Activated gamma-delta T cell (primary cell): ENCODE results near the gene LYSMD1.

Experiments
- DNase-seq: peaks from one replicate; lab custom pipeline; 2025; lab: John Stamatoyannopoulos, UW

The LYSMD1 gene

GRCh38 chr1:151175863-151176262, 10.2 kb upstream of the LYSMD1 start, which contains the start of gene TMOD4:
TSS of gene TMOD4 (minus strand) at chr1:151175981. CDS start at chr1:151174875, 1,106 bp downstream.
- no peak for DNase-seq

GRCh38 chr1:151175041-151175741, 9.5 kb upstream of the LYSMD1 start:
- no peak for DNase-seq

DNA sequence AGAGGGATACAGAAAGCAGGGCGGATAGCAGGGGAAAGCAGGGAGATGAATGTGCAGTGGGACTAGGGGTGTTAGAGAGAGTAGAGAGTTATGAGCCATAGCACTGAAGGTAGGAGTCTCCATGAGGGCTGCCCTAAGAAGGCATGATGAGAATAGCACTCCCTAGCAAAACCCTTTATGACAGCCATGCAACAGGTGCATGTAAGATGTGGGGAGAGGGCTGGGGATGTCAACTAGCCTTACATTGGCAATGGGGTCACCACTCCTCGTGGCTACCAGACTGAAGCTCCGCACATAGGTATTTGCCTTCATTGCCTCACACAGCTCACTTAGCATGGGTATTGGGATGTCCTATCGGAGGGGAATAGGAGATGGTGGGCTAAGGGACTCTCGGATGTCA, 5.5 kb upstream of the LYSMD1 start:
- DNase-seq: no peak

DNA sequence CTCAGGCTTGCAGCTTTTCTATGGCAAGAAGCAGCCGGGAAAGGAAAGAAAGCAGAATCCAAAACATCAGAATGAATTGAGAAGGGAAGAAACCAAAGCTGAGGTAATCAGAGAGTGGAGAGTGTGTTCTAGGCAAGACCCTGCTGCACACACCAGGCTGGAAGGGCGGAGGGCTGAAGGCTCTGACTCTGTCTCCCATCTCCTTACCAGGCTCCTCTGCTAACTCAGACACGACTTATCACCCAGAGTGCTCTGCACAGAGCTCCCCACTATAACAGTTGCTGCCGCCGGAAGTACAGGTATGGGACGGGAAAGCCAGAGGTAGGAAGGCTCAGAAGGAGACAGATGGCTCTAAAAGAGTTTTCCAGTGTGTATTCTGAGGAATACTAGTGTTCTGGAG, 1.4 kb upstream of the LYSMD1 start:
- DNase-seq: no peak

DNA sequence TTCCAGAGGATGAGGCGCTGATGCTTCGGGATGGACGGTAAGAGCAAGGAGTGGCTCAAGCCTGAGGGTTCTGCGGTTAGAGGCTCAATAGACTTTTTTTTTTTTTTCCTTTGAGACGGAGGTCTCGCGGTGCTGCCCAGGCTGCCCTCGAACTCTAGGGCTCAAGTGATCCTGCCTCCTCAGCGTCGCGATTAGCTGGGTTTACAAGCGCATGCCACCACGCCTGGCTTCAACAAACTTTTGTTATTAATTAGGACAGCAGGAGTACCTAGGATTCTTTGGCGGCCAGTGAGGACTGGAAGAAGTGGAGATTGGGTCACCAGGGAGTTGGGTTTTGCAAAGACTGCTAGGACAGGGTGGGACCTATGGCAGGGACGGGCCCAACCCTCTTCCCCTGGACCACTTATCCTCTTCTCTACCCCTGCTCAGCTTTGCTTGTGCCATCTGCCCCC, 829 bp upstream of the LYSMD1 start:
- no peak for DNase-seq

DNA sequence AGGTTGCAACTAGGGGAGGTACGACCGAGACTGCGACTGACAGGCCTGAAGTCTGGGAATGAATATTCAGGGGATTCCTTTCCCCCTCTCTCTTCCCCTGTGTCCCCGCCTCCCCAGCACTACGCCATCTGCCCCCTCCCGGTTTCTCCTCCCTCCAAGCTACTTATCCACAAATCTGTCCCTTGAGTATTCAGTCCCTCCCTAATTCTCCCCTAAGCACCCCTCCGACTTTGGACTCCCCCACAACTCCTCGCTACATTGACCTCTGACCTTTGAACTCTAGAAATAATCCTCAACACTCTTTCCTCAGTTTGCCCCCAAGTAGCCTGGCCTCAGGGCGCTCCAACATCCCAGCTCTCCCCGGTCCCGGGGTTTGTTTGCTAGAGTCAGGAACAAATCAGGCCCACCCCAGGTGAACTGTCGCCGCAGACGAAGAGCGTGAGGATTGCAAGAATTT, 393 bp downstream of the LYSMD1 start:
- no peak for DNase-seq

GRCh38 chr1:151164732-151165280, 896 bp downstream of the LYSMD1 start:
- no peak for DNase-seq

GRCh38 chr1:151159373-151159772, 6.3 kb downstream of the LYSMD1 start:
- no peak for DNase-seq

GRCh38 chr1:151158751-151159251, 6.9 kb downstream of the LYSMD1 start:
- no peak for DNase-seq

- no peak for DNase-seq
Observed at GRCh38 chr1:151158326-151158725, 7.4 kb downstream of the LYSMD1 start.

DNA sequence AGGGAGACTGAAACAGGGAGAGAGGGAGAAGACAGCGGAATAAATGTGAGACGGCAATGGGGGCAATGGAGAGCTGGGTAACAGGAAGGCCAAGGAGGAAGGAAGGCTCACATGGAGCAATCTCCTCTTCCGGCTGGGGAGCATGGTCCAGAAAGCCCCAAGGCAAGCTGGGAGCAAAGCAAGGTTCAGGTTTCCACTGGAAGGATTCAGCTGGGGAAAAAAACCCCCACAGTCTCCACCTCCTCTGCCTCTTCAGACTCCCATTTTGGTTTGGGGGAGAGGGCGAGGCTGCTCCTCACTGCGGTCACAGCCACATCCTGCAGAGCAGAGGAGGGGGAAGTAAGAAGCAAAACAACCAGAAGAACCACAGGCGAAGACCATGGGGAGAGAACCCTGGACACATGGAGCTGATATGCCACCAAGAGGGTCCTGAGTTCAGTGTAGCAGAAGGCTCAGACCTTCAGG, 8.6 kb downstream of the LYSMD1 start:
- DNase-seq: no peak

DNA sequence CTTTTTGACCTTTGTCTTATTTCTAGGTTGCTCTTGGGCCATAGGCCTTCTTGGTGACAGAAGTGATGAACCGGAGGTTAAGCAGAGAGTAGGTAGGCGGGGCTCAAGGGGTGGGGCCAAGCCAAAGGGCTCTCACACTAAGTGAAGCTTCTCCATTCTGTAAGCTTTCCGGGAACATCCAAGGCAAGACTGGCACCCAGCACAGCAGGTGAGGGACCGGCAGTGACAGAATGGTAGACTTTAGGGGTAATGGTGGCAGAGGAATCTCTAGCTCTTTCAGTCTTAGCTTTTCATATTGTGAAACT, 9.2 kb downstream of the LYSMD1 start, which contains the start of gene TNFAIP8L2:
Gene TNFAIP8L2, plus strand, starts transcription at position 135 of the 305 bp plus-strand sequence. CDS start 2,049 bp downstream, outside the sequence.
- DNase-seq: no peak

DNA sequence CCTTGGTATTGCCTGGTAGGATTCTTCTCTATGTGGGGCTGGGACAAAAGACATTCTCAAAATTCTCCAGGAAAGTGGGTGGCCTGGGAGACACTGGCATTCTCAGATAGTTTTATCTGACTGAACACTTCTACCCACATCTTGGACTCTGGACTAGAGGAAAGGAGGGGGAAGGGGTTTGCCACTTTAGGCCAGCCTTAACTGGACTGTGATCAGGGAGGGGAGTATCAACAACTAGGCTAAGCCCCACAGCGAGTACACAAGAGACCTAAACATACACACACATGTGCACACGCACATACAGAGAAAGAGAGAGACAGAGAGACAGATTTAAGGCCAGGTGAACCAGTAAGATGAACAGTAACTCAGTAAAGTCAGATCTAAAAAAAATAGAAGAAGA, 18.0 kb downstream of the LYSMD1 start:
- no peak for DNase-seq

DNA sequence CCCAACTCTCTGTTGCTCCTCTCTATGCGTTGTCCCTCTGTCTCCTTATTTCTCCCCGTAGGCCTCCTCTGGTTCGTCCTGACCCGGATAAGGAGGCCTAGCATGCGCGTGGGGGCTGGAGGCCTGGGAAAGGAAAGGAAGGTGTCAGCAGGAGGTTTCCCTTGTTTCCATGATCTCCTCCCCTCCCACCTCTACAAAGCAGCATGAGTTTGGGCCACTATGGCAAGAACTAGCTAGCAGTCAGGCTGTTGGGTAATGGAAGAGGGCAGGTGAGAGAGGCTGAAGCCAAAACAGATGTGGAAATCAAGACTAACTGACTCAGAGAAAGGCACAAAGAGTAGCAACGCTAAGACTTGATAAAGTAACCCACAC, 18.6 kb downstream of the LYSMD1 start:
- DNase-seq: no peak

DNA sequence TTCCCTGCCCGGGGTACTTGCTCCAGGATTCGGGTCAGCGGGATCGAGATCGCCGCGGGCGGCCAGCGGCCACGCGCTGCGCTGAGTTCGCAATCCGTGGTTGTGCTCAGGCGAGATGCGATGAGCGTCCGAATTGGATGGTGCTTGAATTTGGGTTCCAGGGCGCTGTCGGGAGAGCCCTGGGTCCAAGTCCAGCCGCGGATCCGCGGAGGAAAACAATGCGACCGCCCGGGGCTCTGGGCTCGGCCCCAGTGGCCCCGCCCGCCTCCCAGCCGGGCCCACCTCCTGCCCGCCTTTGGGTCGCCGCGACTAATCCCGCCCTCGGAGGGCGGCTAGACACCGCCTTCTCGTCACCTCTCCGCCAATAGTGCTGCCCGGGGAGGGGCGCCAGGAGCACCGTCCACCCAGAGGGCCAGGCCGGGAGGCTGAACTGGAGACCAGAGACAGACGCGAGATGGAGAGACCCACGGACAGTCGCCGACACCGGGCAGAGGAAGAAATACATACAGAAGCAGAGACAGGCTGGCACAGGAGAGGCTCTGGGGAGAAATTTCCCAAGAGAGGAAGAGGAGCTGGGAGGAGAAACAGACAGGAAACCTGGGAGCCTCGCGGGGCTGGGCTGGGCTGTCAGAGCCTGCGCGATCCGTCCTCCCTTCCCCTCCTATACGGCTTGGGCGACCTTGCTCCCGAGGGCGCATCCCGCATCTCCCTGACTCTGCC, 19.1 kb downstream of the LYSMD1 start, which contains the start of gene SEMA6C:
Gene SEMA6C, minus strand, starts transcription at position 220 of the 720 bp plus-strand sequence. CDS start 4,010 bp downstream, outside the sequence.
- DNase-seq: peak; percentile 78

DNA sequence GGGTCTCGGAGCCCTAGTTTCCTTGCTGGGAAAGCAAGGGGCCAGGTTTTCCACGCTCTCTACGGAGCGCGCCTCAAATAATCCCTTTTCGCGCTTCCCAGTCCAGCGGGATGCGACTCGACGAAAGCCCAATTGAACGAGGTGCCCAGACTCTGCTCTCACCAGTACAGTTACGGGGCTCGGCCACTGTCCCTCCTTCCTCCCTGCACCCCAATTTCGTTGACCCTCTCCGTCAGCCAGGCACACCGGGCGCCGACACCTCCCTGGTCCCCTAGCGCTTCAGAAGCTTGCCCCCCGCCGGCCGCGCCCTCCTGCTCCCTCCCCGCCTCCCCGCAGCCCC, 19.7 kb downstream of the LYSMD1 start:
- no peak for DNase-seq

DNA sequence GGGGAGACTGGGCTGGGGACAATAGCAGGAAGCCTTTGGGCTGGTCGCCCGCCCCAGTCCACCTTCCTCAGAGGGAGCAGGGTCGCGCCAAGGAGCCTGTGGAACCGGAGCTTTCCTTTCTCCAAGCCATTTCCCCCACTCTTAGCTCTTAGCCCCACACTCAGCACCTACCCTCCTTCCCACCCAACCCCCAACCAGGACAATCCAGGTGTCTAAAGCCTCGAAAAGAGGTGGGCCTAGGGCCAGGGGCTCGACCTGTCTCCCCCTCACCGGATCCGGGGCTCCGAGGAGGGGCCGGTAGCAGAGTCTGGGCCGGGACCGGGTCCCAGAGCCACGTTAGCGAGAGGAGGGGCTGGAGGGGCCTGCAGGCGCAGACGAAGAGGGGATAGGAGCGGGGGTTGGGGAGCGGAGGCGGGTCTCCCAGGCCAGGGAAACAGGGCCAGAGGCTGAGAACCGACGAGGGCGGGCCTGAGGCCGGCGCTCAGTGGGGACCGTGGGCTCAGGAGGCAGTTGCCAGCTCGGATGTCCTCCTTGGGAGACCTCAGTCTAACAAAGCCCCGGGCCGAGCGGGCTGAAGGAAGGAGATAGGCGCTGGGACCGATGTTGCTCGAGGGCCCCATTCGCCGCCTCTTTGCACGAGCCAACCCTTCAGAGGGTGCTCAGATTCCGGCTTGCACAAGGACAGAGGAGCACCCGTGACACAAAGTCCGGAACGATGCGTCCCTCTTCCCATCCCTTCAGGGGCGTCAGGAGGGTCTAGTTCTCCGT, 20.2 kb downstream of the LYSMD1 start:
- no peak for DNase-seq

- no peak for DNase-seq
Observed at GRCh38 chr1:151144474-151145303, 21.0 kb downstream of the LYSMD1 start.

DNA sequence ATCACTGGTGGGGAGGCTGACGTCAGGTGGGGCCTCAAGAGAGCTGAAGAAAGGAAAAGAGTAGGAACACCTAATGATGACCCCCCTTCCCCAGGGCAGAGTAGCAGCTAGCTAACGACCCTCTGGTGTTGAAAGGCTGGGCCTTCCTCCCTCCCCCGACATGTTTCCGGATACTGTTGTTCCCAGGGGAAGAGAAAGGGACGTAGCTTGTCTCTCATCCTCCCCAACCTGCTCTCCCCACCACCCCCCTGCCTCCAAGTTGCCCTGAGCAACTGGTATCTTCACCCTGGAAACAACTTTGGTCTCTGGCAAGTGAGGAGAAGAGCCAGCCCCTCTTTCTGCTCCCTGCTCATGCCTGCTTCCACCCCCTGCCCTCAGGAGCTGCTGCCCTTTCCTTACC, 21.7 kb downstream of the LYSMD1 start:
- DNase-seq: no peak

DNA sequence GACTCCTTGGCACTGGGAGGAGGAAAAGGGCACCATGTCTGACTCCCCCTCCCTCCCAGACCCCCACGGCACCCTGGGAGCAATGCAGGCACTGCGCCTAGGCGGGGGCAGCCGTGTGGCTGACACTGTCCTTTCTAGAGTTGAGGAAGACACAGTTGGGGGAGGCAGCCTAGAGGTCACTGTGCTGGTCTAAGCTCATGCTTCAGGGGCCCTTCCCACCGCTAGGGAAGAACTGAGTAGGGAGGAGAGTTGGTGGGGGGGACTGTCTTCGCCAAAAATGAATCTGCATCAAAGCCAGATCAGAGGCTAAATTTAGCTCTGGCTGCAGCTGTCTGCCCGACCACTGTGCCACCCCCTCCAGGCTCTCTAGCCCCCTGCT, 22.7 kb downstream of the LYSMD1 start:
- no peak for DNase-seq

GRCh38 chr1:151142411-151143056, 23.2 kb downstream of the LYSMD1 start:
- DNase-seq: no peak
